Measurements from ENCODE around the gene CCDC201.

CCDC201 gene

DNA sequence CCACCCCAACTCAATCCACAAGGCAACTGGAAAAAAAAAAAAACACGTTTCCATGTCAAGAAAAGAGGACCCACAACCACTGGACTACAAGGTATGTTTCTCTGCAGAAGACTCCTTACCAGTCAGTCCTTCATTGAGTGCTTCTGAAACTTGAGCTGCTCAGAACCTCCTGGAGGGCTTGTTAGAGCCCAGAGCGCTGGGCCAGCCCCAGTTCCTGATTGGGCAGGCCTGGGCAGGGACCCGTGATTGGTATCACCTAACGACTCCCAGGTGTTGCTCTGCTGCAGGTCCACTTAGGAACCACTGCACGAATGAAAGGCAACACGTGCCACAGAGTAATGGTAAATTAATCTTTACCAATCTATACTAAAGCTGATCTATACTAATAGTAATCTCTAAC is 473 bp upstream of the CCDC201 start:
- H3K9me2 ChIP-seq (ENCODE audit: low read depth, low read length) = no peaks in the 10 kb centered on the region
- H3K79me2 ChIP-seq (ENCODE audit: insufficient read depth, low read length) = no peaks in the 10 kb centered on the region
- no peaks in the 10 kb centered on the region for H3K4me1 ChIP-seq (ENCODE audit: insufficient read depth, low read length, severe bottlenecking)
- H2AFZ ChIP-seq (ENCODE audit: low read length) = no peak overlapping the region
- H3K4me3 ChIP-seq (ENCODE audit: low read depth, low read length, poor library complexity, severe bottlenecking) = no peak overlapping the region
- no peaks in the 10 kb centered on the region for H4K20me1 ChIP-seq (ENCODE audit: insufficient read depth, low read length)
- no peak overlapping the region for H3K27ac ChIP-seq (ENCODE audit: low read depth, low read length, poor library complexity, severe bottlenecking)
- H3K4me2 ChIP-seq (ENCODE audit: low read length) = no peak overlapping the region
- H3K9me3 ChIP-seq (ENCODE audit: low read length) = no peaks in the 10 kb centered on the region
- TF ChIP-seq, protein P1, sequence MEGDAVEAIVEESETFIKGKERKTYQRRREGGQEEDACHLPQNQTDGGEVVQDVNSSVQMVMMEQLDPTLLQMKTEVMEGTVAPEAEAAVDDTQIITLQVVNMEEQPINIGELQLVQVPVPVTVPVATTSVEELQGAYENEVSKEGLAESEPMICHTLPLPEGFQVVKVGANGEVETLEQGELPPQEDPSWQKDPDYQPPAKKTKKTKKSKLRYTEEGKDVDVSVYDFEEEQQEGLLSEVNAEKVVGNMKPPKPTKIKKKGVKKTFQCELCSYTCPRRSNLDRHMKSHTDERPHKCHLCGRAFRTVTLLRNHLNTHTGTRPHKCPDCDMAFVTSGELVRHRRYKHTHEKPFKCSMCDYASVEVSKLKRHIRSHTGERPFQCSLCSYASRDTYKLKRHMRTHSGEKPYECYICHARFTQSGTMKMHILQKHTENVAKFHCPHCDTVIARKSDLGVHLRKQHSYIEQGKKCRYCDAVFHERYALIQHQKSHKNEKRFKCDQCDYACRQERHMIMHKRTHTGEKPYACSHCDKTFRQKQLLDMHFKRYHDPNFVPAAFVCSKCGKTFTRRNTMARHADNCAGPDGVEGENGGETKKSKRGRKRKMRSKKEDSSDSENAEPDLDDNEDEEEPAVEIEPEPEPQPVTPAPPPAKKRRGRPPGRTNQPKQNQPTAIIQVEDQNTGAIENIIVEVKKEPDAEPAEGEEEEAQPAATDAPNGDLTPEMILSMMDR (IDR thresholded peaks at IDR 0.05; ENCODE audit: low read length) = no peak
- TF ChIP-seq EZH2 (IDR thresholded peaks at IDR 0.05; ENCODE audit: borderline replicate concordance, low read length) = no peak
- no peaks in the 10 kb centered on the region for H3F3A ChIP-seq (ENCODE audit: insufficient read depth, low read length)
- no peak overlapping the region for H3K9ac ChIP-seq (ENCODE audit: low read length)
- no peaks in the 10 kb centered on the region for H3K27me3 ChIP-seq (ENCODE audit: insufficient read depth, low read length)
- no peaks in the 10 kb centered on the region for H3K36me3 ChIP-seq (ENCODE audit: insufficient read depth, low read length)

DNA sequence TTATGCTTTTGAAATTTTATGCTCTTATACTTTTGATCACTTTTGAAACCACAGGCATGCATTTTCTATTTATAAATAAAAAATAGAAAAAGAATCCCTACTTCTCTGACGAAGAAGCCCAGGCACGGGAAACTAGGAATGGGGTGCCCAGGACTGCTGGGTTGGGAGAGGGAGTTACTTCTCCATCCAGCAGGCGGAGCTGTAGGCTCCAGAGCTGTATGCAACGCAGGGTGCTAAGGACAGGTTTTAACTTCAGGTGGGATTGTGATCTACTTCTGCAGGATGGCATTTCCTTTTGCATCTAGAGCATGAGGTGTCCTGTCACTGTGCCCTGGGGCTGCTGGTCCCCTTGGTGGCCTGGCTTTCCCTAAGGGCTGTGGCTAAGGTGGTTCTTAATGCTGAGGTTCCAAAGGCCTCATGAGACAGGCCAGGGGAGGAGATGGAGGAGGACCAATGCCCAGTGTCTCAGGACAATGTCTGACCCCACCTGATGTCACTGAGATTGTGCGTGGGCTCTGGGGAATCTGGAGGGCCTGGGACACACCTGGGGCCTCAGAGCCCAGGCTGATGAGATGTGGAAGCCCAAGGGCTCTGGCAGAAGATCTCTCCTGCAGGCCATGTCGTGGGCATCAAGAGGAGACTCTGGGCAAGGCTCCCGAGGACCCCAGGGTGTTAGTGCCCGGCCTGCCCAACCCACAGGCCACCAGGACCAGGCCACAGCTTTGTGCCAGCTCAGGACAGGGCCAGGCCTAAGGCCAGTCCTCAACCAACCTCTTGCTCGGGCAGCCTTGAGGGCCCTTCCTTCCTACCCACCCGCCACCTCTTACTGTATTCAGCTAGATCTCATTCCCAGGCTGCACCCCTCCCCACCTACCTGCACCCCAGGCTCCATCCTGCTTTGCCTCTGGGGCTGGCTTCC is 507 bp downstream of the CCDC201 start:
- Histone ChIP-seq H3K9me2 (ENCODE audit: low read depth, low read length) (no peaks in the 10 kb centered on the region), H2AFZ (ENCODE audit: low read length) (no peak overlapping the region), H3K79me2 (ENCODE audit: insufficient read depth, low read length) (no peaks in the 10 kb centered on the region), H3K4me2 (ENCODE audit: low read length) (no peak overlapping the region), H3K36me3 (ENCODE audit: insufficient read depth, low read length) (no peaks in the 10 kb centered on the region), H3K27me3 (ENCODE audit: insufficient read depth, low read length) (no peaks in the 10 kb centered on the region), H3K4me3 (ENCODE audit: low read depth, low read length, poor library complexity, severe bottlenecking) (no peak overlapping the region), H3F3A (ENCODE audit: insufficient read depth, low read length) (no peaks in the 10 kb centered on the region), H3K9ac (ENCODE audit: low read length) (no peak overlapping the region), H3K27ac (ENCODE audit: low read depth, low read length, poor library complexity, severe bottlenecking) (no peak overlapping the region), H4K20me1 (ENCODE audit: insufficient read depth, low read length) (no peaks in the 10 kb centered on the region), H3K9me3 (ENCODE audit: low read length) (no peaks in the 10 kb centered on the region), H3K4me1 (ENCODE audit: insufficient read depth, low read length, severe bottlenecking) (no peaks in the 10 kb centered on the region)
- TF ChIP-seq, protein P1 (IDR thresholded peaks at IDR 0.05; ENCODE audit: low read length) = peak; percentile 64
- TF ChIP-seq EZH2 (IDR thresholded peaks at IDR 0.05; ENCODE audit: borderline replicate concordance, low read length) = no peak

DNA sequence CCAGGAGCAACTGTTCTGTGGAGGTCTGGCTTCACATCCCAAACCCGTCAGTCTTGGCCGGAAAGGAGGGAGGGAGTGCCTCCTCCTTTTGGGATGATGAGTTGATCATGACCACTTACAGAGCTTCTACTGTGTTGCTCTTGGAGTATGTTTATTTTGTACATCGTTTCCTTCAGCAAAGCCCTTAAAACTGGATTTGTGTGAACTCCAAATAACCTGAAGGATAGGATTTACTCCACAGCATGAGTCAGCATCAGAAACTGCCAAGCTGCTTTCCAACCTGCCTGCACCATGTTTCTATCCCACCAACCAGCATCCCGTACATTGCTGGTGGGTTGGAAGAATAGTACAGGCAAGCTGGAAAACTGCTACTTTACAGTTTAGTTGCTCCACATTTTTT is 3.5 kb downstream of the CCDC201 start:
- no peak overlapping the region for H3K4me2 ChIP-seq (ENCODE audit: low read length)
- no peaks in the 10 kb centered on the region for H3K9me2 ChIP-seq (ENCODE audit: low read depth, low read length)
- TF ChIP-seq, protein P1 (IDR thresholded peaks at IDR 0.05; ENCODE audit: low read length) = no peak
- no peak for TF ChIP-seq EZH2 (IDR thresholded peaks at IDR 0.05; ENCODE audit: borderline replicate concordance, low read length)
- H4K20me1 ChIP-seq (ENCODE audit: insufficient read depth, low read length) = no peaks in the 10 kb centered on the region
- H3K27me3 ChIP-seq (ENCODE audit: insufficient read depth, low read length) = no peaks in the 10 kb centered on the region
- H3K9me3 ChIP-seq (ENCODE audit: low read length) = no peaks in the 10 kb centered on the region
- no peak overlapping the region for H3K27ac ChIP-seq (ENCODE audit: low read depth, low read length, poor library complexity, severe bottlenecking)
- no peaks in the 10 kb centered on the region for H3F3A ChIP-seq (ENCODE audit: insufficient read depth, low read length)
- H3K9ac ChIP-seq (ENCODE audit: low read length) = no peak overlapping the region
- no peak overlapping the region for H2AFZ ChIP-seq (ENCODE audit: low read length)
- no peaks in the 10 kb centered on the region for H3K4me1 ChIP-seq (ENCODE audit: insufficient read depth, low read length, severe bottlenecking)
- no peaks in the 10 kb centered on the region for H3K79me2 ChIP-seq (ENCODE audit: insufficient read depth, low read length)
- no peak overlapping the region for H3K4me3 ChIP-seq (ENCODE audit: low read depth, low read length, poor library complexity, severe bottlenecking)
- H3K36me3 ChIP-seq (ENCODE audit: insufficient read depth, low read length) = no peaks in the 10 kb centered on the region

Measured in OCI-LY1 (cell line).